Sigmoid colon (tissue), 4 donors: ENCODE results near the gene ARFGAP1.

Experiments used
- POLR2AphosphoS5 ChIP-seq, 4 donors: sonication (generic); formaldehyde crosslinking; IDR thresholded peaks; one replicate each; pipeline ENCODE4 v1.6.1; 2017; ENCODE audit warnings: antibody characterized with exemption in 4 of 4
- TF ChIP-seq, protein P1 (sequence below), 4 experiments: fragments of 450-650 bp in 3 of 4; fragments of 200-600 bp in 1 of 4; IDR thresholded peaks; one replicate each; pipeline ENCODE4 v1.5.1; 2016 to 2019; ENCODE audit warnings: antibody characterized with exemption in 4 of 4, mild to moderate bottlenecking in 3 of 4, moderate library complexity in 2 of 4

DNA sequence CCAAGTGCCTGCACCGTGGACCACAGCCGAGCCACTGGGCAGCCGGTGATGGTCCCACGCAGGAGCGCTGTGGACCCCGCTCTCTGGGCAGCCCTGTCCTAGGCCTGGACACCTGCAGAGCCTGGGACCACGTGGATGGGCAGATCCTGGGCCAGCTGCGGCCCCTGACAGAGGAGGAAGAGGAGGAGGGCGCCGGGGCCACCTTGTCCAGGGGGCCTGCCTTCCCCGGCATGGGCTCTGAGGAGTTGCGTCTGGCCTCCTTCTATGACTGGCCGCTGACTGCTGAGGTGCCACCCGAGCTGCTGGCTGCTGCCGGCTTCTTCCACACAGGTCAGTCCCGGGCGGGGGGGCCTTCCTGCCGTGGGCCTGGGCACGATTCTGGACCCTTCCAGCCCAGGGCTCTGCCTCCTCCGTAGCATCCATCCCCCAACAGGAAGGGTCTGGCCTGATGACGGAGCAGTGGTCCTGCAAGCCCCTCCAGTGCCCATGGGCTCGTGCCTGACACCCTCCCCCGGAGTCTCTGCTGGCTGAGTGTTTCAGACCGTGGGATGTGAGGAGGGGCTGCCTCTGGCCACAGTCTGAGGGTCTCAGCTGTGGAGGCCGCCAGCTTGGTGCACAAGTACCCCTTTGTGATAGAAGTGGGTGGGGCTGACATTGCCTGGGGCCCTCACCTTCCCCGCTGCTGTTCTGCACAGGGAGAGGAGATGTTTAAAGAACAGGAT is 36.3 kb upstream of the ARFGAP1 start:
- TF ChIP-seq, protein P1, sequence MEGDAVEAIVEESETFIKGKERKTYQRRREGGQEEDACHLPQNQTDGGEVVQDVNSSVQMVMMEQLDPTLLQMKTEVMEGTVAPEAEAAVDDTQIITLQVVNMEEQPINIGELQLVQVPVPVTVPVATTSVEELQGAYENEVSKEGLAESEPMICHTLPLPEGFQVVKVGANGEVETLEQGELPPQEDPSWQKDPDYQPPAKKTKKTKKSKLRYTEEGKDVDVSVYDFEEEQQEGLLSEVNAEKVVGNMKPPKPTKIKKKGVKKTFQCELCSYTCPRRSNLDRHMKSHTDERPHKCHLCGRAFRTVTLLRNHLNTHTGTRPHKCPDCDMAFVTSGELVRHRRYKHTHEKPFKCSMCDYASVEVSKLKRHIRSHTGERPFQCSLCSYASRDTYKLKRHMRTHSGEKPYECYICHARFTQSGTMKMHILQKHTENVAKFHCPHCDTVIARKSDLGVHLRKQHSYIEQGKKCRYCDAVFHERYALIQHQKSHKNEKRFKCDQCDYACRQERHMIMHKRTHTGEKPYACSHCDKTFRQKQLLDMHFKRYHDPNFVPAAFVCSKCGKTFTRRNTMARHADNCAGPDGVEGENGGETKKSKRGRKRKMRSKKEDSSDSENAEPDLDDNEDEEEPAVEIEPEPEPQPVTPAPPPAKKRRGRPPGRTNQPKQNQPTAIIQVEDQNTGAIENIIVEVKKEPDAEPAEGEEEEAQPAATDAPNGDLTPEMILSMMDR (IDR thresholded peaks at IDR 0.05), result no peak
- no peak for TF ChIP-seq POLR2AphosphoS5 (IDR thresholded peaks at IDR 0.05)
